Lower leg skin (tissue), 4 donors: ENCODE data around the gene ARHGAP24. TPM values are rescaled to one million over a fixed set of nuclear protein-coding genes. Genes with fewer than 3 reads are reported as not detected.

Source experiments
- DNase-seq, 2 donors: peaks; one replicate each; pipeline ENCODE4 v3.0.0-alpha.2; 2019; ENCODE audit warnings: low spot score in 2 of 2
- H3K4me3 ChIP-seq: fragments of 200-600 bp; sonication (generic); 2 replicates; pipeline ENCODE4 v1.5.1; 2017; ENCODE audit warnings: mild to moderate bottlenecking, low read depth; ENCODE audit not compliant: poor library complexity, severe bottlenecking
- CTCF ChIP-seq, 3 donors: fragments of 450-650 bp; IDR thresholded peaks; one replicate each; pipeline ENCODE4 v1.5.1; 2016; ENCODE audit warnings: antibody characterized with exemption in 3 of 3, mild to moderate bottlenecking in 3 of 3, moderate library complexity in 2 of 3
- POLR2A ChIP-seq, 2 donors: fragments of 450-650 bp; IDR thresholded peaks; one replicate each; pipeline ENCODE4 v1.6.1; 2016 to 2017; ENCODE audit warnings: antibody characterized with exemption in 2 of 2, mild to moderate bottlenecking in 1 of 2, moderate library complexity in 1 of 2
- WGBS, 2 donors: methylation state at CpG; one replicate each; pipeline ENCODE4 v1.1.5; 2018; 5-methylcytosine and 5-hydroxymethylcytosine counted together
- intact Hi-C: fragments of 100-400 bp; cut with DNase I; formaldehyde crosslinking; loops from one replicate; pipeline ENCODE4 v1.15.0; 2023; ENCODE audit warnings: low total_unique reads
- total RNA-seq, 4 donors: library from RNA; depleted of rRNA; stranded (reverse); fragments of >200 nt; gene quantifications; one replicate each; pipeline ENCODE4 v1.1.0, GENCODE V29; 2016

ARHGAP24 gene
- total RNA-seq, 4 donors from 2014 or later: 13.1 to 58.4 (median 24.0) TPM

GRCh38 chr4:86034616-86035015, 559.7 kb downstream of the ARHGAP24 start:
- intact Hi-C loops: no loop called here
- H3K4me3 ChIP-seq: no peak overlapping the region
- TF ChIP-seq POLR2A (IDR thresholded peaks at IDR 0.05) (no peak), CTCF (IDR thresholded peaks at IDR 0.05) (no peak)
- WGBS, 2 donors: 89 to 92% methylated on average over 2 of the region's 2 CpGs
- DNase-seq: no peak

- intact Hi-C loops: no loop called here
- DNase-seq: no peak
- WGBS, 2 donors: 96 to 97% methylated on average over 1 of the region's 1 CpG
- H3K4me3 ChIP-seq: no peak overlapping the region
- TF ChIP-seq CTCF (IDR thresholded peaks at IDR 0.05): no peak
- no peak for TF ChIP-seq POLR2A (IDR thresholded peaks at IDR 0.05)
Measured at GRCh38 chr4:86035688-86036087, 560.7 kb downstream of the ARHGAP24 start.

GRCh38 chr4:86036736-86037135, 561.8 kb downstream of the ARHGAP24 start:
- TF ChIP-seq CTCF (IDR thresholded peaks at IDR 0.05) (no peak), POLR2A (IDR thresholded peaks at IDR 0.05) (no peak)
- 66 to 70% methylated on average over 4 of the region's 4 CpGs for WGBS, 2 donors
- DNase-seq: no peak
- intact Hi-C loops: no loop called here
- no peak overlapping the region for H3K4me3 ChIP-seq

- DNase-seq: no peak
- H3K4me3 ChIP-seq: no peak overlapping the region
- WGBS, 2 donors: 88 to 96% methylated on average over 1 of the region's 1 CpG
- TF ChIP-seq POLR2A (IDR thresholded peaks at IDR 0.05) (no peak), CTCF (IDR thresholded peaks at IDR 0.05) (no peak)
- intact Hi-C loops: no loop called here
Measured at GRCh38 chr4:86038037-86038436, 563.1 kb downstream of the ARHGAP24 start.

- 20 to 22% methylated on average over 8 of the region's 8 CpGs for WGBS, 2 donors
- intact Hi-C loops: loop anchor here (10.0 kb wide), 1 partner anchor 959 kb away; no protein-coding TSS in a partner anchor
- H3K4me3 ChIP-seq: no peak overlapping the region
- no peak for DNase-seq
- TF ChIP-seq CTCF (IDR thresholded peaks at IDR 0.05): no peak
- TF ChIP-seq POLR2A (IDR thresholded peaks at IDR 0.05): no peak
Measured at GRCh38 chr4:86043755-86044592, 569.0 kb downstream of the ARHGAP24 start.
